ENCODE results near the gene SLC29A1. TPM values are rescaled to one million over a fixed set of nuclear protein-coding genes. Genes with fewer than 3 reads are reported as not detected.

The SLC29A1 gene
- total and polyA plus RNA-seq, 9 of the 15 experiments (the other 6 are each of a cell fraction or from before 2014, with no cell fraction given): 18.9 to 170 (median 57.7) TPM

GRCh38 chr6:44246663-44247337 is 23.4 kb downstream of the SLC29A1 start, which contains the start of gene HSP90AB1 (continued):
- no peak for TF ChIP-seq CBFB (CRISPR knock-in tag; IDR thresholded peaks at IDR 0.05)
- peak; percentile 97 for TF ChIP-seq SP1 (CRISPR knock-in tag; IDR thresholded peaks at IDR 0.05)
- no peak for TF ChIP-seq ZNF274 (IDR thresholded peaks at IDR 0.05; ENCODE audit: borderline replicate concordance, low read depth, low read length)
- TF ChIP-seq ZKSCAN8 (CRISPR knock-in tag; IDR thresholded peaks at IDR 0.05): 0 out of 2 replicates have a peak, but pooled peaks have one; percentile 56
- TF ChIP-seq ZNF239 (CRISPR knock-in tag; IDR thresholded peaks at IDR 0.05): no peak
- TF ChIP-seq IRF9 (tag; IDR thresholded peaks at IDR 0.05): no peak
- TF ChIP-seq KDM2B (CRISPR knock-in tag; IDR thresholded peaks at IDR 0.05): no peak
- TF ChIP-seq HMGXB4 (CRISPR knock-in tag; IDR thresholded peaks at IDR 0.05): peak; percentile 67; the same call in 1 of the 2 replicates
- no peak for TF ChIP-seq ZNF778 (CRISPR knock-in tag; IDR thresholded peaks at IDR 0.05)
- peak; percentile 87 for TF ChIP-seq RNF2 (IDR thresholded peaks at IDR 0.05)
- TF ChIP-seq MBD1 (CRISPR knock-in tag; IDR thresholded peaks at IDR 0.05): no peak
- no peak; the same call in 1 of the 2 replicates for TF ChIP-seq BACH1 (tag; IDR thresholded peaks at IDR 0.05)
- no peak for TF ChIP-seq PHB (CRISPR knock-in tag; IDR thresholded peaks at IDR 0.05)
- peak; percentile 87 for TF ChIP-seq ARHGAP35 (IDR thresholded peaks at IDR 0.05; ENCODE audit: partially characterized antibody)
- no peak for TF ChIP-seq C11orf30 (IDR thresholded peaks at IDR 0.05; ENCODE audit: low read depth)
- TF ChIP-seq ZNF146 (CRISPR knock-in tag; IDR thresholded peaks at IDR 0.05; ENCODE audit: unreplicated experiment): no peak
- no peak for TF ChIP-seq ZNF134 (CRISPR knock-in tag; conservative IDR thresholded peaks at IDR 0.05)
- peak; percentile 97; the same call in 1 of the 2 replicates for TF ChIP-seq ZC3H4 (CRISPR knock-in tag; IDR thresholded peaks at IDR 0.05; ENCODE audit: borderline replicate concordance)
- TF ChIP-seq ZNF76 (CRISPR knock-in tag; IDR thresholded peaks at IDR 0.05; ENCODE audit: borderline replicate concordance): no peak
- TF ChIP-seq GTF2A2 (tag; IDR thresholded peaks at IDR 0.05): peak; percentile 99
- TF ChIP-seq JUNB (CRISPR knock-in tag; conservative IDR thresholded peaks at IDR 0.05): no peak; the same call in 1 of the 2 replicates
- no peak for TF ChIP-seq ZNF311 (CRISPR knock-in tag; IDR thresholded peaks at IDR 0.05)
- TF ChIP-seq SIN3B (IDR thresholded peaks at IDR 0.05; ENCODE audit: low read depth): no peak
- no peak for TF ChIP-seq HNRNPK (IDR thresholded peaks at IDR 0.05; ENCODE audit: low read depth, low read length, poor library complexity, severe bottlenecking)
- peak; percentile 73; the same call in 1 of the 2 replicates for TF ChIP-seq STAT5A (IDR thresholded peaks at IDR 0.05; ENCODE audit: borderline replicate concordance, low read length)
- TF ChIP-seq EP300 (IDR thresholded peaks at IDR 0.05; ENCODE audit: low read length): peak; percentile 34; the same call in 1 of the 2 replicates
- TF ChIP-seq GABPB2 (CRISPR knock-in tag; conservative IDR thresholded peaks at IDR 0.05): no peak
- TF ChIP-seq SMARCA5 (IDR thresholded peaks at IDR 0.05): peak; percentile 98
- peak; percentile 91 for TF ChIP-seq MBD2 (IDR thresholded peaks at IDR 0.05; ENCODE audit: borderline replicate concordance, low read depth)
